ENCODE measurements around the gene PDE6D. TPM values are rescaled to one million over a fixed set of nuclear protein-coding genes. Genes with fewer than 3 reads are reported as not detected.

Gene PDE6D
- total and polyA plus RNA-seq, 2 of the 4 experiments (the other 2 are of a cell fraction) = 13.8 to 24.7 TPM

- no peak for ATAC-seq (ENCODE audit: low read depth)
- Histone ChIP-seq H3K9me3 (ENCODE audit: control insufficient read depth, insufficient read depth, low read length) (peaks cover 5% of the 10 kb centered on the region), H3K56ac (ENCODE audit: extremely low read depth, insufficient read depth, low read length) (no peak overlapping the region), H3K79me1 (ENCODE audit: low read depth in 1 of 2, low read length in 2 of 2) (no peaks in the 10 kb centered on the region), H2BK120ac (ENCODE audit: low read depth, low read length) (no peak overlapping the region), H4K20me1 (ENCODE audit: insufficient read depth, low read length) (no peaks in the 10 kb centered on the region), H2BK20ac (ENCODE audit: low read depth, low read length) (no peak overlapping the region), H3K14ac (replicated peaks; ENCODE audit: low read depth, low read length) (no peak overlapping the region), H3K27me3 (ENCODE audit: control insufficient read depth, insufficient read depth, low read length) (peaks cover 3% of the 10 kb centered on the region), H3K27ac (ENCODE audit: insufficient read depth, low read length) (no peak overlapping the region), H4K8ac (ENCODE audit: low read depth in 2 of 2, low read length in 2 of 2) (no peak overlapping the region), H2BK15ac (ENCODE audit: low read depth, low read length) (no peak overlapping the region), H3K9me1 (ENCODE audit: insufficient read depth, low read length) (no peaks in the 10 kb centered on the region), H2BK5ac (ENCODE audit: low read depth, low read length, poor library complexity, severe bottlenecking) (no peak overlapping the region), H3K23ac (ENCODE audit: low read depth, low read length) (no peak overlapping the region), H3K4me3 (ENCODE audit: insufficient read depth, low read depth, low read length) (no peak overlapping the region), H3K36me3 (ENCODE audit: control insufficient read depth, insufficient read depth, low read length) (no peaks in the 10 kb centered on the region), H3K4me2 (ENCODE audit: low read depth, low read length) (no peak overlapping the region), H4K5ac (ENCODE audit: low read depth, low read length) (no peak overlapping the region), H2AFZ (replicated peaks; ENCODE audit: low read length, poor library complexity) (no peak overlapping the region), H4K91ac (ENCODE audit: insufficient read depth, low read depth, low read length) (no peak overlapping the region), H3K9ac (ENCODE audit: low read depth, low read length) (no peak overlapping the region), H3K18ac (ENCODE audit: low read depth, low read length) (no peak overlapping the region), H3K4ac (ENCODE audit: low read depth, low read length) (no peak overlapping the region), H2AK5ac (ENCODE audit: low read depth, low read length) (no peak overlapping the region), H2AK9ac (replicated peaks; ENCODE audit: low read depth, low read length, poor library complexity) (no peak overlapping the region), H3K4me1 (ENCODE audit: control insufficient read depth, insufficient read depth, low read length) (no peaks in the 10 kb centered on the region)
- ChIA-PET POLR2A (ENCODE audit: unreplicated experiment) (no interaction called here), CTCF (no interaction called here)
- in situ Hi-C loops (cut with MboI; ENCODE audit: low sequenced_read_pairs) (no loop called here), dilution Hi-C loops (cut with HindIII; ENCODE audit: low sequenced_read_pairs, unreplicated experiment) (no loop called here), intact Hi-C loops (cut with micrococcal nuclease) (no loop called here)
- BruUV-seq (replicated peaks) = no TSS peak
- no CpG with 5 or more reads among the region's 3 CpGs for WGBS, 2 experiments (ENCODE audit: extremely low coverage in 2 of 2, insufficient read length in 1 of 2)
- TF ChIP-seq RFX5 (IDR thresholded peaks at IDR 0.05; ENCODE audit: low read depth, low read length) = no peak
- TF ChIP-seq RAD21 (IDR thresholded peaks at IDR 0.05; ENCODE audit: low read length) = no peak
- no peak for TF ChIP-seq CTCF (conservative IDR thresholded peaks at IDR 0.05; ENCODE audit: low read depth, low read length)
- no peak for DNase-seq
Observed at GRCh38 chr2:231821908-231822307, 40.8 kb upstream of the PDE6D start.

Data from IMR-90 (cell line).